Measurements from ENCODE around the gene TMEM255B.
"Not testable (repeated sequence)": the region's sequence is repeated elsewhere in the genome, so short reads cannot be mapped to it uniquely, and the experiment has no call there.

Gene TMEM255B

GRCh38 chr13:113747291-113747833 is 11.7 kb upstream of the TMEM255B start:
- intact Hi-C loops (cut with DNase I) = no loop called here
- DNase-seq = peak in 4 of 10 donors; percentile 33 to 86 (median 74)

GRCh38 chr13:113748101-113748861 is 10.7 kb upstream of the TMEM255B start:
- peak in 4 of 10 donors; percentile 11 to 78 (median 64) for DNase-seq
- intact Hi-C loops (cut with DNase I) = no loop called here

GRCh38 chr13:113748862-113749451 is 10.1 kb upstream of the TMEM255B start:
- peak in 2 of 10 donors; percentile 61 to 76 for DNase-seq
- intact Hi-C loops (cut with DNase I) = no loop called here

GRCh38 chr13:113749507-113749906 is 9.5 kb upstream of the TMEM255B start:
- DNase-seq = peak in 2 of 10 donors; percentile 37 to 66
- intact Hi-C loops (cut with DNase I) = no loop called here

GRCh38 chr13:113749967-113750366 is 9.1 kb upstream of the TMEM255B start:
- DNase-seq = peak in 7 of 10 donors; percentile 45 to 93 (median 64)
- intact Hi-C loops (cut with DNase I) = no loop called here

- peak in 1 of 10 donors; percentile 49 for DNase-seq
- intact Hi-C loops (cut with DNase I) = no loop called here
Observed at GRCh38 chr13:113750554-113751399, 8.2 kb upstream of the TMEM255B start.

- peak in 3 of 10 donors; percentile 64 to 76 (median 76) for DNase-seq
- intact Hi-C loops (cut with DNase I) = no loop called here
Observed at GRCh38 chr13:113751491-113751890, 7.5 kb upstream of the TMEM255B start.

- intact Hi-C loops (cut with DNase I) = not testable (repeated sequence)
- peak in 4 of 10 donors; percentile 26 to 90 (median 86) for DNase-seq
Observed at GRCh38 chr13:113752211-113752986, 6.6 kb upstream of the TMEM255B start.

- peak in 2 of 10 donors; percentile 50 to 58 for DNase-seq
- intact Hi-C loops (cut with DNase I) = no loop called here
Observed at GRCh38 chr13:113753171-113753570, 5.9 kb upstream of the TMEM255B start.

- peak in 1 of 10 donors; percentile 73 for DNase-seq
- intact Hi-C loops (cut with DNase I) = no loop called here
Observed at GRCh38 chr13:113754242-113754641, 4.8 kb upstream of the TMEM255B start.

- peak in 2 of 10 donors; percentile 57 to 77 for DNase-seq
- intact Hi-C loops (cut with DNase I) = no loop called here
Observed at GRCh38 chr13:113754691-113755090, 4.3 kb upstream of the TMEM255B start.

- peak in 1 of 10 donors; percentile 48 for DNase-seq
- intact Hi-C loops (cut with DNase I) = no loop called here
Observed at GRCh38 chr13:113756441-113757097, 2.5 kb upstream of the TMEM255B start.

- intact Hi-C loops (cut with DNase I) = no loop called here
- DNase-seq = peak in 2 of 10 donors; percentile 16 to 85
Observed at GRCh38 chr13:113759525-113760137, 605 bp downstream of the TMEM255B start.

GRCh38 chr13:113761136-113761535 is 2.1 kb downstream of the TMEM255B start:
- intact Hi-C loops (cut with DNase I) = no loop called here
- DNase-seq = no peak

GRCh38 chr13:113762075-113762474 is 3.0 kb downstream of the TMEM255B start:
- intact Hi-C loops (cut with DNase I) = no loop called here
- DNase-seq = no peak

- no peak for DNase-seq
- intact Hi-C loops (cut with DNase I) = no loop called here
Observed at GRCh38 chr13:113762538-113762937, 3.5 kb downstream of the TMEM255B start.

- intact Hi-C loops (cut with DNase I) = no loop called here
- DNase-seq = peak in 1 of 10 donors; percentile 82
Observed at GRCh38 chr13:113763254-113763653, 4.2 kb downstream of the TMEM255B start.

- DNase-seq = peak in 1 of 10 donors; percentile 74
- intact Hi-C loops (cut with DNase I) = no loop called here
Observed at GRCh38 chr13:113763961-113764792, 5.2 kb downstream of the TMEM255B start.

Measured in posterior cingulate gyrus (tissue), 11 donors.